ENCODE results near the gene IRF2BP1.
A peak's percentile ranks its signal among the peaks of the same experiment; 100 is the strongest.

The IRF2BP1 gene

GRCh38 chr19:45863840-45864628, 21.9 kb downstream of the IRF2BP1 start, which contains the start of gene FOXA3:
FOXA3 (plus strand) TSS chr19:45864326; CDS start chr19:45864457, 131 bp downstream.
- H3K27ac ChIP-seq, result no peak within 1 kb of the TSS
- peaks cover 3 to 33% of the 10 kb centered on the region in 2 donors for H3K27me3 ChIP-seq
- H3K36me3 ChIP-seq, result peaks cover 5 to 8% (median 7%) of the 10 kb centered on the region in 3 donors
- TF ChIP-seq CTCF (IDR thresholded peaks at IDR 0.05), result peak; percentile 36 to 50
- H3K9me3 ChIP-seq, result no peaks in the 10 kb centered on the region
- peak within 1 kb of the TSS; percentile 92 to 100 for H3K4me3 ChIP-seq
- DNase-seq, result no peak
- intact Hi-C loops (cut with DNase I; ENCODE audit: low total_unique reads), result no loop called here
- H3K4me1 ChIP-seq, result peaks cover 0 to 25% (median 16%) of the 10 kb centered on the region in 4 donors

- intact Hi-C loops (cut with DNase I; ENCODE audit: low total_unique reads), result no loop called here
- no peak for TF ChIP-seq CTCF (IDR thresholded peaks at IDR 0.05)
- Histone ChIP-seq H3K27me3 (peaks cover 3 to 33% of the 10 kb centered on the region in 2 donors), H3K4me3 (peak overlapping the region; percentile 92 to 100), H3K4me1 (peaks cover 0 to 25% (median 16%) of the 10 kb centered on the region in 4 donors), H3K36me3 (peaks cover 5 to 12% (median 11%) of the 10 kb centered on the region in 3 donors), H3K27ac (no peak overlapping the region), H3K9me3 (no peaks in the 10 kb centered on the region)
- no peak for DNase-seq
Measured at GRCh38 chr19:45863335-45863839, 22.6 kb downstream of the IRF2BP1 start.

GRCh38 chr19:45862564-45863334, 23.2 kb downstream of the IRF2BP1 start, which contains the start of gene SYMPK:
SYMPK (minus strand) TSS chr19:45863147; CDS start chr19:45854495, 8,652 bp downstream.
- peak; percentile 99 for DNase-seq
- no peaks in the 10 kb centered on the region for H3K9me3 ChIP-seq
- intact Hi-C loops (cut with DNase I; ENCODE audit: low total_unique reads), result no loop called here
- H3K27ac ChIP-seq, result peak within 1 kb of the TSS; percentile 89 to 98
- H3K36me3 ChIP-seq, result peaks cover 5 to 17% (median 12%) of the 10 kb centered on the region in 3 donors
- peak within 1 kb of the TSS; percentile 92 to 100 for H3K4me3 ChIP-seq
- H3K4me1 ChIP-seq, result peaks cover 0 to 25% (median 16%) of the 10 kb centered on the region in 4 donors
- TF ChIP-seq CTCF (IDR thresholded peaks at IDR 0.05), result no peak
- peaks cover 3 to 33% of the 10 kb centered on the region in 2 donors for H3K27me3 ChIP-seq

- TF ChIP-seq CTCF (IDR thresholded peaks at IDR 0.05), result no peak
- Histone ChIP-seq H3K27ac (peak overlapping the region; percentile 89 to 98), H3K9me3 (no peaks in the 10 kb centered on the region), H3K4me1 (peaks cover 0 to 25% (median 16%) of the 10 kb centered on the region in 4 donors), H3K27me3 (peaks cover 3 to 33% of the 10 kb centered on the region in 2 donors), H3K4me3 (peak overlapping the region; percentile 92 to 100), H3K36me3 (peaks cover 5 to 17% (median 12%) of the 10 kb centered on the region in 3 donors)
- no peak for DNase-seq
- intact Hi-C loops (cut with DNase I; ENCODE audit: low total_unique reads), result no loop called here
Measured at GRCh38 chr19:45862271-45862563, 23.7 kb downstream of the IRF2BP1 start.

- H3K9me3 ChIP-seq, result no peaks in the 10 kb centered on the region
- DNase-seq, result no peak
- peaks cover 0 to 25% (median 16%) of the 10 kb centered on the region in 4 donors for H3K4me1 ChIP-seq
- intact Hi-C loops (cut with DNase I; ENCODE audit: low total_unique reads), result no loop called here
- H3K27ac ChIP-seq, result no peak overlapping the region
- TF ChIP-seq CTCF (IDR thresholded peaks at IDR 0.05), result no peak
- H3K36me3 ChIP-seq, result peaks cover 5 to 30% (median 12%) of the 10 kb centered on the region in 3 donors
- H3K27me3 ChIP-seq, result peaks cover 3 to 21% of the 10 kb centered on the region in 2 donors
- no peak overlapping the region for H3K4me3 ChIP-seq
Measured at GRCh38 chr19:45860359-45861259, 25.3 kb downstream of the IRF2BP1 start.
